Right cardiac atrium (tissue), 5 donors: ENCODE measurements around the gene CASZ1. TPM values are rescaled to one million over a fixed set of nuclear protein-coding genes. Genes with fewer than 3 reads are reported as not detected.

ENCODE experiments used
- ATAC-seq, 2 donors: fragments of 200-7000 bp; cut with Tn5 transposase; one replicate each; pipeline versions ENCODE4 v1.8.0 to v1.9.1; 2020; ENCODE audit warnings: moderate library complexity in 2 of 2, mild to moderate bottlenecking in 1 of 2
- DNase-seq, 3 donors: peaks; one replicate each; pipeline ENCODE4 v3.0.0-alpha.2; 2020
- H3K27ac ChIP-seq: one replicate; pipeline ENCODE4 v1.5.1; 2013; ENCODE audit warnings: mild to moderate bottlenecking, low read length, control low read depth, moderate library complexity
- H3K27me3 ChIP-seq: one replicate; pipeline ENCODE4 v1.6.1; 2013; ENCODE audit not compliant: control insufficient read depth, insufficient read depth
- H3K4me1 ChIP-seq: one replicate; pipeline ENCODE4 v1.6.1; 2013; ENCODE audit warnings: low read length; ENCODE audit not compliant: control insufficient read depth, insufficient read depth
- H3K4me3 ChIP-seq: one replicate; pipeline ENCODE4 v1.5.1; 2013; ENCODE audit warnings: low read length, control low read depth
- H3K9me3 ChIP-seq: one replicate; pipeline ENCODE4 v1.6.1; 2013; ENCODE audit warnings: low read length; ENCODE audit not compliant: control insufficient read depth
- WGBS: extraction: QIAGEN DNeasy Blood & Tissue Kit; methylation state at CpG from one replicate; pipeline ENCODE4 v1.1.7; 2013; 5-methylcytosine and 5-hydroxymethylcytosine counted together
- intact Hi-C, 4 donors: fragments of 100-400 bp; cut with DNase I; formaldehyde crosslinking; loops; one replicate each; pipeline versions ENCODE4 v1.11.0 to v1.14.0; 2022 to 2023
- polyA plus RNA-seq: library from polyadenylated mRNA; stranded (reverse); fragments of 200-250 nt; gene quantifications from one replicate; pipeline ENCODE4 v1.2.3, GENCODE V29; 2013
- total RNA-seq, 4 donors: library from RNA; stranded (reverse); fragmentation: NEBNext Ultra II Directional; extraction: Animal tissue kit (Norgen Biotek cat#: 25700); gene quantifications; one replicate each; pipeline ENCODE4 v1.2.1, GENCODE V29; 2021
- donor health status: healthy with polysubstance abuse.
- donor health status: DM: no; HTN: yes; CAD: no.
- donor health status: DM: no; HTN: no; CAD: no.
- donor health status: DM: no; HTN: yes; CAD: no; lungs with severe emphysema.
- donor health status: DM: yes; HTN: yes; CAD: no.

The CASZ1 gene
- total and polyA plus RNA-seq, 5 donors, result 24.2 to 98.9 (median 54.5) TPM

- DNase-seq (peak in 1 of 3 donors; percentile 52), ATAC-seq (no peak)
- H3K27ac ChIP-seq, result no peak overlapping the region
These were observed 16.6 kb downstream of the CASZ1 start for GRCh38 chr1:10779841-10780240.

GRCh38 chr1:10779201-10779600 is 17.2 kb downstream of the CASZ1 start:
- intact Hi-C loops, result no loop called here
- WGBS, result 82% methylated on average over 18 of the region's 18 CpGs
- Histone ChIP-seq H3K27ac (no peak overlapping the region), H3K9me3 (no peaks in the 10 kb centered on the region), H3K4me1 (peaks cover 13% of the 10 kb centered on the region), H3K27me3 (no peaks in the 10 kb centered on the region), H3K4me3 (no peak overlapping the region)
- ATAC-seq, result peak; percentile 50 to 66
- DNase-seq, result peak in 1 of 3 donors; percentile 41

More at GRCh38 chr1:10779841-10780240, 16.6 kb downstream of the CASZ1 start:
- Histone ChIP-seq H3K4me3 (no peak overlapping the region), H3K27me3 (no peaks in the 10 kb centered on the region), H3K4me1 (peaks cover 10% of the 10 kb centered on the region), H3K9me3 (no peaks in the 10 kb centered on the region)
- intact Hi-C loops, result no loop called here
- WGBS, result 65% methylated on average over 10 of the region's 10 CpGs

GRCh38 chr1:10778640-10779039 is 17.8 kb downstream of the CASZ1 start:
- Histone ChIP-seq H3K9me3 (no peaks in the 10 kb centered on the region), H3K4me1 (peaks cover 13% of the 10 kb centered on the region), H3K4me3 (no peak overlapping the region), H3K27ac (no peak overlapping the region), H3K27me3 (no peaks in the 10 kb centered on the region)
- no peak for ATAC-seq
- peak in 1 of 3 donors; percentile 25 for DNase-seq
- 65% methylated on average over 10 of the region's 10 CpGs for WGBS
- intact Hi-C loops, result no loop called here

GRCh38 chr1:10777749-10778574 is 18.5 kb downstream of the CASZ1 start:
- DNase-seq (no peak), ATAC-seq (no peak)
- no peak overlapping the region for H3K4me3 ChIP-seq
- intact Hi-C loops, result no loop called here
- H3K27me3 ChIP-seq, result no peaks in the 10 kb centered on the region
- H3K4me1 ChIP-seq, result peaks cover 13% of the 10 kb centered on the region
- no peak overlapping the region for H3K27ac ChIP-seq
- WGBS, result 90% methylated on average over 9 of the region's 9 CpGs
- H3K9me3 ChIP-seq, result no peaks in the 10 kb centered on the region

DNA sequence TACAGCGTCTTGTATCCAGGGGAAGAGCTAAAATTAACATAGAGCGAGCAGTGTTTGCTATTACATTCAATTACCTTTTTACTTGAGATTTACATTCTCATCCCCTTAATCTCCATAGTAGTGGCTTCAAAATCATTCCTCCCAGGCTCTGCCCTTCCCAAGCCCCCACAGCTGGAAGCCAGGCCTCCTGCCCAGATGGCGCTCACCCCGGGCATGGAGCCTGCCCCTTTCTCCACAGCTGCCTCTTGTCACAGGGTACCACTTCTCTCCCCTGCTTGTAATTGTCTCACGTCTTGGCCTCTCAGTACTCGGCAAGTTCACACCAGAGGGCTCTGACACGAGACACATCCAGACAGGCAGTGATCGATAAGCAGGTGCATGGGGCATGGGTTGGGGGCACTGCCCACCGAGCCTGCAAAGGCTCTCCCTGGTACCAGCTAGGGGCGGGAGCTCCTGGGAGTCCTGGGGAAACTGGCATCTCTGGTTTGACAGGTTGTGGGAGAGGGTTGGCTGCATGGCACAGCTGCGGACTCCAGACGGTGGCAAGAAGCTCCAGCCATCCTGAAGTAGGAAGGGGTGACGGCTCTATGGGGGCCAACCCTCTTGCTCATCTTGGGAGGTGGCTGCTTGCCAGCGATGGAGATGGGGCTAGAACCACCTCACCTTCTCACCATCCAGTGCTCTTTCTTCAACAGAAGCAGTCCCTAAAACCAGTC is 20.1 kb downstream of the CASZ1 start:
- peaks cover 13% of the 10 kb centered on the region for H3K4me1 ChIP-seq
- intact Hi-C loops, result no loop called here
- DNase-seq (peak in 1 of 3 donors; percentile 47), ATAC-seq (no peak)
- 77% methylated on average over 14 of the region's 14 CpGs for WGBS
- H3K9me3 ChIP-seq, result no peaks in the 10 kb centered on the region
- no peaks in the 10 kb centered on the region for H3K27me3 ChIP-seq
- H3K4me3 ChIP-seq, result no peak overlapping the region
- no peak overlapping the region for H3K27ac ChIP-seq

DNA sequence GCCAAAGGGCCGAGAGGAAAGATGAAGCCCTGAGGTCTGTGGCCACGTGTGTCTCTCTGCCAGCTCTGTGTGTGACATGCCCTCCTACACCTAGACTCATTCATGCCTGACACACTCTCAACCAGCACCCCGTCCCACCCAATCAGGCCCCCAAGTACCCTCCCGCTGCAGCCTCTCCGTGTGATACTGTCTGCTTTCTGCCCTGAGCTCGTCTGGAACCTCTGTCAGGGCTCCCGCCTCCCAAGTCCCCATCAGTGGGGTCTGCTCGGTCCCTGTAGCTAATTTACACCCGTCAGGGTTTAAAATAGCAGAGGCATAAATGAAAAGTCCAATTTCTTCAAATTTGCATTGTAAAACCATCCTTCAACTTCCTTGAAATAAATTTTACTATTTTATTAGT is 20.7 kb downstream of the CASZ1 start:
- Histone ChIP-seq H3K27ac (no peak overlapping the region), H3K27me3 (no peaks in the 10 kb centered on the region), H3K4me1 (peaks cover 9% of the 10 kb centered on the region), H3K4me3 (no peak overlapping the region), H3K9me3 (no peaks in the 10 kb centered on the region)
- 78% methylated on average over 9 of the region's 9 CpGs for WGBS
- intact Hi-C loops, result no loop called here
- DNase-seq (peak in 1 of 3 donors; percentile 40), ATAC-seq (no peak)

- no peak overlapping the region for H3K4me3 ChIP-seq
- DNase-seq, result peak in 1 of 3 donors; percentile 51
- H3K27ac ChIP-seq, result no peak overlapping the region
- WGBS, result 65% methylated on average over 17 of the region's 17 CpGs
- no peaks in the 10 kb centered on the region for H3K27me3 ChIP-seq
- H3K9me3 ChIP-seq, result no peaks in the 10 kb centered on the region
- intact Hi-C loops, result no loop called here
- peak in 1 of 2 donors; percentile 20 for ATAC-seq
- H3K4me1 ChIP-seq, result peaks cover 9% of the 10 kb centered on the region
These were observed 21.7 kb downstream of the CASZ1 start for GRCh38 chr1:10774615-10775310.

DNA sequence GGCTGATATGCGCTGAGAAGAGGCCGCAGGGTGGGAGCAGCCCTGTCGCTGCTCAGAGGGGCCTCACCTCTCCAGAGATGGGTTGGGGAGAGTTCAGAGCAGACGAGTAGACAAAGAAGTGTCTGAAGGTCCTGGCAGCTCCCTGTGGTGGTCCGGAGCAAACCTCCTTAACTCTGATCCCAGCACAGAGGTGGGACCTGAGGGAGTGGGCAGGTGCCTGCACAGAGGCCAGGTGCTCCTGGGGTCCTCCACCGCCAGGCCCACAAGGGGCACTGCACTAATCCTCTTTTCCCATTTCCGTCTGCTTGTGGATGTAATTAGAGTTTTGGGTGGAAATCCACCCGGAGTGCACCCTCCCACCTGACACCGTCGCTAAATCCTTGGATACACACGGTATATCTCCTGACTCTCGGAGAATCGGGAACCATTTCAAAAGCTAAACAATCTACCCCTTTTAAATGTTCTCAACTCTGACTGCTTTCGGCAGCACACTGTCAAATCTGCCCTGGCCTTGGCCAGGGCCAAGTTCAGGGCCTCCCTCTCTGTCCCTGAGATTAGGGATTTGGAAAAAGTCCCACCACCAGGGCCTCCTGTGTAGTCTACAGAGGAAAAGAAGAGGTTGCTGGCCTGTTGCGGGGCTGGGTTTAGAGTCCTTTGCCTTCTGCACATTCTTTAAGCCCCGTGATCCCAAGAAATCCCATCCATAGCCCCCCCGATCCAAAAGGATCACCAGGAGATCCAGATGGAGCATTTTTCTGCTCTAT is 22.4 kb downstream of the CASZ1 start:
- Histone ChIP-seq H3K9me3 (no peaks in the 10 kb centered on the region), H3K27ac (no peak overlapping the region), H3K4me3 (no peak overlapping the region), H3K27me3 (no peaks in the 10 kb centered on the region), H3K4me1 (peaks cover 9% of the 10 kb centered on the region)
- DNase-seq (peak in 1 of 3 donors; percentile 14), ATAC-seq (peak in 1 of 2 donors; percentile 31)
- intact Hi-C loops, result no loop called here
- WGBS, result 72% methylated on average over 17 of the region's 17 CpGs

- ATAC-seq (no peak), DNase-seq (peak in 1 of 3 donors; percentile 44)
- Histone ChIP-seq H3K4me1 (peaks cover 6% of the 10 kb centered on the region), H3K27ac (no peak overlapping the region), H3K9me3 (no peaks in the 10 kb centered on the region), H3K4me3 (no peak overlapping the region), H3K27me3 (no peaks in the 10 kb centered on the region)
- WGBS, result 78% methylated on average over 12 of the region's 12 CpGs
- intact Hi-C loops, result no loop called here
These were observed 23.1 kb downstream of the CASZ1 start for GRCh38 chr1:10773376-10773775.

DNA sequence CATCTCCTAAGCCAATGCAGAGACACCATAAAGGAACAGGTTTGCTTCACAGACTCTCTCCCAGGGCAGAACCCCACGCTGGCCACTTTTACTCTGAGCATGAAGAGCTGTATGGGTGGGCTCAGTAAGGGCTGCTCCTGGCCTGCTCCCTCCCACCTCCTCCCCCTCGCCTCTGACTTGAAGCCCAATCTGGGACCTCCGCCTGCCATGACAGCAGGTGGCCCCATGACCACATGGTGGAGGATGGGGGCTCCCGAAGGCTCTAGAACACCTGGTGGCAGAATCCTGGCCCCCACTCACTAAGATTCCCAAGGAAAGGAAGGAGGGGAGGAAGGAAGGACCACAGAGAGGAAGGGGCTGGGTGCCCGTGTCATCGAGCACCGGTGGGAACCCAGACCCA is 23.7 kb downstream of the CASZ1 start:
- no peaks in the 10 kb centered on the region for H3K9me3 ChIP-seq
- 82% methylated on average over 7 of the region's 7 CpGs for WGBS
- H3K4me3 ChIP-seq, result no peak overlapping the region
- DNase-seq (peak in 1 of 3 donors; percentile 25), ATAC-seq (no peak)
- H3K4me1 ChIP-seq, result peaks cover 6% of the 10 kb centered on the region
- no peaks in the 10 kb centered on the region for H3K27me3 ChIP-seq
- H3K27ac ChIP-seq, result no peak overlapping the region
- intact Hi-C loops, result no loop called here
